ENCODE results near the gene KIF7. TPM values are rescaled to one million over a fixed set of nuclear protein-coding genes. Genes with fewer than 3 reads are reported as not detected.

KIF7 gene
- total RNA-seq, 1 donor from 2014 or later, result 1.1 TPM

DNA sequence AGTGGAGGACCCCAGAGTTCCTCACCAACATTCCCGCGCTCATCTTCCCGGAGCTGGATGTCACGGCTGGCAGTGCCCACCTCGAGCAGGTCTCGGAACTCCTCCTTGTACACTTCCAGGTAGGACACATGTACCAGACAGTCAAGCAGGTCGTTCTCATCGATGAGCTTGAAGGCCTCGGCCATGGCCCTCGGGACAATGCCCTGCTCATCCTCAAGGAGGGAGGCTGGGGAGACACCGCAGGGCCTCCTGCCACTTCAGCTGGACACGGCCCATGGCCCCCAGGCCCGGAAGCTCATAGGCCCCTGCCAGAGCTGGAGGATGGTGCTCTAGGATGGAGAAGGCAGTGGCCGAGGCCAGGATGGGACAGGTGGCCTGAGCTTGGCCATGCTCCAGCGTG, 5.6 kb downstream of the KIF7 start:
- ATAC-seq, result no peak

GRCh38 chr15:89649013-89649625, 6.1 kb downstream of the KIF7 start:
- ATAC-seq (no peak), DNase-seq (ENCODE audit: low spot score) (no peak)

More for the DNA sequence above, 5.6 kb downstream of the KIF7 start:
- no peak for DNase-seq (ENCODE audit: low spot score)

GRCh38 chr15:89648106-89649012, 6.9 kb downstream of the KIF7 start:
- DNase-seq (ENCODE audit: low spot score) (no peak), ATAC-seq (no peak)

- peak; percentile 80 for DNase-seq (ENCODE audit: low spot score)
- peak; percentile 94 for ATAC-seq
Observed at GRCh38 chr15:89647191-89647851, 7.9 kb downstream of the KIF7 start.

DNA sequence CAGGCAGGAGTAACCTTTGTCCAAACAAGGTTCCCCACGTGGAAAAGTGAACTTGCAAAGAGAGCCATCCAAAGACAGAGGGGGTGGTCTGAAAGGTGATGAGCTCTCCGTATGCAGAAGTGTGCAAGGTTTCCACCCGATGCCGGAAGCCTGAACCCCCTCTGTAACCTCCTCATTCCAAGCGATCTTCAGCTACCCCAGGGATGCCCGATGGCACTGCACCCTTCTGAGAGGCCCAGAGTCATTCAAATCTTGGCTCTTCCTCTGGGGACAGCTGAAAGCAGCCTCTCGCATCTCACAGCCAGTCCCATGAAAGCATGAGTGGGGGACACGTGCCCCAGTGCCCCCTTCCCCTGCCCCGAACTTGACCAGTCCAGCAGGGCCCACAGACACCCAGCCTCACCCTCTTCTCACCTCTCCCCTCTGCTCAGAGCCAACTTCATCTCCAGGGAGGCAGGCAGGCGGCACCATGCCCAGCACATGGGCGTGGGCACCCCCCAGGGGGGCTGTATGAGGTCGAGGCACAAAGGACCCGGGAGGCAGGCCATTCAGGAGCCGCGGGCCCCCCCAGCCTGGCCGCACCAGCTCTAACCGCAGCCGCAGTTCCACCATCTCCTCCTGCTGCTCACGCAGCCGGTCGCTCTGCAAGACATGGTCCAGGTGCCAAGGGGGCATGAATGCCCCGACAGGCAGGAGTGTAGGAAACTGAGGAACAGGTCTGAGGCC, 8.7 kb downstream of the KIF7 start:
- no peak for DNase-seq (ENCODE audit: low spot score)
- peak; percentile 4 for ATAC-seq

DNA sequence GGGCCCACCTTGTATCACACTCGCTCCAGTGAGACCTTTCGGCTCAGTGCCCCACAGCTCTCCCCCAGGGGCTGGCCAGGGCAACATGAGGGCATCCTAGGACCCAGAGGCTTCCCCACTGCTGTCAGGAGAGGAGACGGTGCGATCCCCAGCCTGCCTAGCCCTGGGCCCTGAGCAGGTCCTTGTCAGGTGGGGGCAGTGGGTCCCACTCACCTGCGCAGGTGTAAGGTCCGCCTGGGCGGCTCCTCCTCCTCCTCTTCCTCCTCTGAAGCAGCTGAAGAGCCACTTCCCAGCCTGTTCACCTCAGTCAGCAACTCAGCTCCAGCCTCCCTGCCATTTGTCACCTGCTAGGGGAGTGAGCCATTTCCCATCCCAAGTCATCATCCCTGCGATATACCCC, 9.6 kb downstream of the KIF7 start:
- no peak for ATAC-seq
- no peak for DNase-seq (ENCODE audit: low spot score)

DNA sequence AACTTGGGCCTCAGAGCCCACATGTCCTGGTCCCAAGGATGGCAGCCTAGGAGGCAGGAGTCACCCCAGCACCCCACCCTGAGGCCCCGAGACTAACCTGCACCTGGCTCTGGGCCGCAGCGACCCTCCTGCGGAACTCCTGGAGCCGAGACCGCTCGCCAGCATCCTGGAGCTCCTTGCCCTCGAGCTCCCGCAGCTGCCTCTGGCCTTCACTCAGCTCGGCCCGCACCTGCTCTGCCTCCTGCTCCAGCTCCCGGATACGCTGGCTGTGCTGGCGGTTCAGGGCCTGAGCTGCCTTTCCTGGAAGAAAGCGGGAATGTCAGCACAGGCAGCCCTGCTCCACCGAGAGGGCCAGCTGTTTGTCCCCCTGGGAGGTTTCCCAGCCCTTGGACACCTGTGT, 13.2 kb downstream of the KIF7 start:
- DNase-seq (ENCODE audit: low spot score), result no peak
- ATAC-seq, result peak; percentile 57

DNA sequence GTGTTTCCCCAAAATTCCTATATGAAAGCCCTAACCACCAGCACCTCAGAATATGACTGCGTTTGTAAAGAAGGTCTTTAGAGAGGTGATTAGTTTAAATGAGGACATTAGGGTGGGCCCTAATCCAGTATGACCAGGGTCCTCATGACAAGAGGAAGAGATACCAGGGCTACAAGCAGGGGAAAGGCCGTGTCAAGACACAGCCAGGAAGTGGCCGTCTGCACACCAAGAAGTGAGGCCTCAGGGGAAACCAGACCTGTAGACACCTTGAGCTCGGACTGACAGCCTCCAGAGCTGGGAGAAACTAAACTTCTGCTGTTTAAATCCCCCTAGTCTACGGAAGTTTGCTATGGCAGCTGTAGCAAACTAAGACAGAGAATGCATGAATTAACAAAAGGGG, 14.2 kb downstream of the KIF7 start:
- no peak for ATAC-seq

GRCh38 chr15:89640245-89640644, 15.0 kb downstream of the KIF7 start:
- ATAC-seq, result no peak
- no peak for DNase-seq (ENCODE audit: low spot score)

More for the DNA sequence above, 14.2 kb downstream of the KIF7 start:
- DNase-seq (ENCODE audit: low spot score), result no peak

DNA sequence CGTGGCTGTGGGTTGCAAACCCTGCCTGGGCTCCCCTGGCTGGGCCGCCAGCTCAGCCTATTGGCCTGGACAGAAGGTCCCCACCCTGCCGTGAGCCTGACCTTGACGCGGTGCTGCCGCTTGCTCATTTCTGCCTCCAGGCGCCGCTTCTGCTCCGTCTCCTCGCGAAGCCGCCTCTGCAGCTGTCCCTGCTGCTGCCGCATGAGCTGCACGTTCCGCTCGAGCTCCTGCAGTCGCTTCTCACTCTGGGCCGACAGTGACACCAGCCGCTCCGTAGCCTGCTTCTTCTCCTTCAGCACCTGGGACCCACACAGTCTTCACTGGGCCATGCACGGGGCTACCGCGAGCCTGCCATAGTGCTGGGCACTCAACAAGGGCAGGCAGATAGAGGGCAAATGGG, 21.7 kb downstream of the KIF7 start:
- no peak for ATAC-seq
- DNase-seq (ENCODE audit: low spot score), result no peak

GRCh38 chr15:89632563-89633430, 22.5 kb downstream of the KIF7 start:
- no peak for DNase-seq (ENCODE audit: low spot score)
- ATAC-seq, result no peak

DNA sequence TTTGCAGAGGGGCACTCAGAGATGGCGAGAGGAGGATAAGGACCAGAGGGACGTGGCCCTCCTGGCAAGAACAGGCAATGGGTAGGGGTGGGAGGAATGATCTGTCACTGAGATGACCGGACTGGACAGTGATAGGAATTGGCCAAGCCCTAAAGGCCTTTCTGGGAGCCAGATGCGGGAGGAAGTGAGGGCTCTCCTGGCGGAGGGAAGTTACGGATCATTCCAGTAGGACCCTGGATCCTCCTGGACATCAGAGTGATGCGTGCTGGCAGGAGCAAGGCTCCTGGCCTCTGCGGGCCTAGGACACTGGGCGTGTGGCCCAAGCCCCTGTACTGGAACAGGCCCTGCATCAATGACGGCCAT, 23.4 kb downstream of the KIF7 start:
- DNase-seq (ENCODE audit: low spot score) (peak; percentile 28), ATAC-seq (no peak)

GRCh38 chr15:89630974-89631901, 24.0 kb downstream of the KIF7 start:
- DNase-seq (ENCODE audit: low spot score), result peak; percentile 14
- no peak for ATAC-seq

GRCh38 chr15:89630260-89630659, 25.0 kb downstream of the KIF7 start:
- ATAC-seq, result no peak

DNA sequence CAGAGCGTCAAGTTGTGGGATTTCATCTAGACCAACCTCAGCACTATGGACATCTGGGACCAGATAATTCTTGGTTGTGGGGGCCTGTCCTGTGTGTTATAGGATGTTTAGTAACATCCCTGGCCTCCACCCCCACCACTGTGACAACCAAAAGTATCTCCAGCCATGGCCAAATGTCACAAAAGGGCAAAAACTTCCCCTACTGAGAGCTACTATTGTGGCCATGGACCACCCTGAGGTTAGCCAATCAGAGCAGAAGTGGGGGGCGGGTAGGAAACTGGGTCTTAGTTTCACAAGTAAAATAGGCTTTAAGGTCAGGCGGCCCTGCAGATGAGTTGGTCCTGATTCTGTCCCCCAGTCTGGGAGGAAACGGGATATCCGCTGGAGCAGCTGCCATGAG, 25.4 kb downstream of the KIF7 start:
- DNase-seq (ENCODE audit: low spot score), result no peak
- ATAC-seq, result no peak

More at GRCh38 chr15:89630260-89630659, 25.0 kb downstream of the KIF7 start:
- DNase-seq (ENCODE audit: low spot score), result no peak

- DNase-seq (ENCODE audit: low spot score), result no peak
- no peak for ATAC-seq
Observed at GRCh38 chr15:89628806-89629715, 26.2 kb downstream of the KIF7 start.

GRCh38 chr15:89628301-89628700, 27.0 kb downstream of the KIF7 start:
- DNase-seq (ENCODE audit: low spot score) (no peak), ATAC-seq (no peak)

Data from left lobe of liver (tissue), 2 donors.